ENCODE results near the gene CTTNBP2.

CTTNBP2 gene

DNA sequence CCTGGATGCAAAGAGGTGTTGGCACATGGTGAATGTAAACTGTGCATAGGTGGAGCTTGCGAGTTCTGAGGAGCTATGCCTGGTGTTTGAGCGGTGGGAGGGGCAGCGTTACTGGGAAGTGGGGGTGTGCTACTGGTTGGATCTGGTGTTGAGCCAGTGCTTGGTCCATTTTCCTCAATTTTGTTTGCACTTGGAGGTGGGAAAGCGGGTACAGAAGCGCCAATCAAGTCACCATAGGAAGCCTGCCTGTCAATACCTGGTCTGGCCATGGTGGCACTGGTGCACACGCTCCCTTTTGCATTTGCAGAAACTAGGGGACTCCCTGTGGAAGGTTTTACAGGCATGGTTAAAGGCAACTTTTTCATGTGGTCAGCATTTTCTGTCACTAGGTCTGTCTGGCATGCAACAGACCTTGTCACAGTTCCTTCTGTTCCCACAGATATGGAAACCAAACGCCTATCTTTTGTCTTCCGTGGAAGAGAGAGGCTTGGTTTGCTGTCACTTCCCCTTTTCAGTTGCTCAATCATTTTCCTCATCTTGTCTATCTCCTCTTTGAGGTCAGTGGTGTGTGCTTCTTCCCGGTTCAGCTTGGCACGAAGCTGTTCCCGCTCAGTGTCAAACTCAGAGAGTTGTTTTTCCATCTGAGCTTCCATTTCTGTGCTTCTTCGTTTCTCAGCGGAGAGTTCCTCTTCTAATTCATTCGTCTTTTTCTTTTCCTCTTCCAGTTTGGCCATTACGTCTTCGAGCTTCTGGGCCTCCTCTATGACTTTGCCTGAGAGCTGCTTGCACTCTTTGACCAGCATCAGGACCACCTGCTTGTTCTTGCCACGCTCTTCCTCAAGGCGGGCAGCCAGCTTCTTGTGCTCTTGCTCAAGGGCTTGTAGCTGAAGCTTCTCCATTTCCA, 81.1 kb downstream of the CTTNBP2 start:
- Histone ChIP-seq H3K4me3 (ENCODE audit: low read length) (no peak overlapping the region), H3K9ac (ENCODE audit: low read length) (no peak overlapping the region), H3K27me3 (ENCODE audit: control insufficient read depth, insufficient read depth, low read length) (no peaks in the 10 kb centered on the region), H3K27ac (ENCODE audit: low read depth, low read length) (no peak overlapping the region), H3K4me1 (ENCODE audit: control insufficient read depth, insufficient read depth, low read length) (no peaks in the 10 kb centered on the region), H3K36me3 (ENCODE audit: control insufficient read depth, insufficient read depth, low read length) (peaks cover 5% of the 10 kb centered on the region)

- no peaks in the 10 kb centered on the region for H3K4me1 ChIP-seq (ENCODE audit: control insufficient read depth, insufficient read depth, low read length)
- H3K36me3 ChIP-seq (ENCODE audit: control insufficient read depth, insufficient read depth, low read length) = peaks cover 5% of the 10 kb centered on the region
- no peak overlapping the region for H3K9ac ChIP-seq (ENCODE audit: low read length)
- H3K27ac ChIP-seq (ENCODE audit: low read depth, low read length) = no peak overlapping the region
- no peak overlapping the region for H3K4me3 ChIP-seq (ENCODE audit: low read length)
- H3K27me3 ChIP-seq (ENCODE audit: control insufficient read depth, insufficient read depth, low read length) = no peaks in the 10 kb centered on the region
These were observed 82.5 kb downstream of the CTTNBP2 start for GRCh38 chr7:117790731-117791130.

DNA sequence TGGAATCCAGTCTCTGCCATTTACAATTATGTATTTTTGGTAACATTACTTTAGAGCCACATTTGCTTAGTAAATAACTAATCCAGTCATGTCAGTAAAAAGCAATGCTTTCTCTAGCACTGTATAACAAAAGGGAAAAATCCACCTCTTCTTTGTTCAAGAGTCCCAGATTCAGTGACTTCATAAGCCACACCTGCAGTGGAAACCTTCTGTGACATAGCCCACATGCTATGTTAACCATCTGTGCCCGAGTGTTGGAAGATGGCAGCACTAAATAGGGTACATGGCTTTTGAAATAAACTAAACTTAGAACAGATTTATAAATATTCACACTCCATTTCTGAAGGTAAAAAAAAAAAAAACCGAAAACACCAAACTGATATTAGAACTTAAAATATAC, 83.0 kb downstream of the CTTNBP2 start:
- Histone ChIP-seq H3K27ac (ENCODE audit: low read depth, low read length) (no peak overlapping the region), H3K36me3 (ENCODE audit: control insufficient read depth, insufficient read depth, low read length) (peaks cover 5% of the 10 kb centered on the region), H3K4me3 (ENCODE audit: low read length) (no peak overlapping the region), H3K27me3 (ENCODE audit: control insufficient read depth, insufficient read depth, low read length) (no peaks in the 10 kb centered on the region), H3K4me1 (ENCODE audit: control insufficient read depth, insufficient read depth, low read length) (no peaks in the 10 kb centered on the region), H3K9ac (ENCODE audit: low read length) (no peak overlapping the region)

- H3K36me3 ChIP-seq (ENCODE audit: control insufficient read depth, insufficient read depth, low read length) = no peaks in the 10 kb centered on the region
- H3K9ac ChIP-seq (ENCODE audit: low read length) = no peak overlapping the region
- no peak overlapping the region for H3K4me3 ChIP-seq (ENCODE audit: low read length)
- H3K27me3 ChIP-seq (ENCODE audit: control insufficient read depth, insufficient read depth, low read length) = no peaks in the 10 kb centered on the region
- H3K4me1 ChIP-seq (ENCODE audit: control insufficient read depth, insufficient read depth, low read length) = no peaks in the 10 kb centered on the region
- H3K27ac ChIP-seq (ENCODE audit: low read depth, low read length) = no peak overlapping the region
These were observed 87.8 kb downstream of the CTTNBP2 start for GRCh38 chr7:117785431-117785830.

- Histone ChIP-seq H3K36me3 (ENCODE audit: control insufficient read depth, insufficient read depth, low read length) (no peaks in the 10 kb centered on the region), H3K27me3 (ENCODE audit: control insufficient read depth, insufficient read depth, low read length) (no peaks in the 10 kb centered on the region), H3K27ac (ENCODE audit: low read depth, low read length) (no peak overlapping the region), H3K4me3 (ENCODE audit: low read length) (no peak overlapping the region), H3K4me1 (ENCODE audit: control insufficient read depth, insufficient read depth, low read length) (no peaks in the 10 kb centered on the region), H3K9ac (ENCODE audit: low read length) (no peak overlapping the region)
These were observed 88.9 kb downstream of the CTTNBP2 start for GRCh38 chr7:117784315-117784714.

DNA sequence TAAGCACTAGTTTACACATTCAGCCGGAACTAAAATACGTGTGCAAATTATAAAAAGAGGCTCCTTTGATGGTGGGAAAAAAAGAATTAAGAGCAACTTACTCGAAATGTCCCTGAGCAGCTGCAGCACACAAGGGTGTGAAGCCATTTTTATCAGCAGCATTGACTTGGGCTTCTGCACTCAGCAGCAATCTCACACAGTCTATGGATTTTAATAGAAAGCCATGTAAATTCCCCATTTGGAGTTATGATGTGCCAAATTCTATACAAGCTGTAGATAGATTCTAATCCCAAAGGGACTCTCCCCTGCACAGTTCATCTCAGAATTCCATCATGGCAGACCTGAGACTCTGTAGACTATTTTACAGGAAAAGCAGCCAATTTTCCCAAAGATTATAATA, 90.5 kb downstream of the CTTNBP2 start:
- no peaks in the 10 kb centered on the region for H3K4me1 ChIP-seq (ENCODE audit: control insufficient read depth, insufficient read depth, low read length)
- H3K36me3 ChIP-seq (ENCODE audit: control insufficient read depth, insufficient read depth, low read length) = no peaks in the 10 kb centered on the region
- H3K27me3 ChIP-seq (ENCODE audit: control insufficient read depth, insufficient read depth, low read length) = no peaks in the 10 kb centered on the region
- no peak overlapping the region for H3K4me3 ChIP-seq (ENCODE audit: low read length)
- H3K27ac ChIP-seq (ENCODE audit: low read depth, low read length) = no peak overlapping the region
- H3K9ac ChIP-seq (ENCODE audit: low read length) = no peak overlapping the region

- no peaks in the 10 kb centered on the region for H3K27me3 ChIP-seq (ENCODE audit: control insufficient read depth, insufficient read depth, low read length)
- H3K27ac ChIP-seq (ENCODE audit: low read depth, low read length) = no peak overlapping the region
- no peak overlapping the region for H3K4me3 ChIP-seq (ENCODE audit: low read length)
- no peaks in the 10 kb centered on the region for H3K36me3 ChIP-seq (ENCODE audit: control insufficient read depth, insufficient read depth, low read length)
- no peaks in the 10 kb centered on the region for H3K4me1 ChIP-seq (ENCODE audit: control insufficient read depth, insufficient read depth, low read length)
- H3K9ac ChIP-seq (ENCODE audit: low read length) = no peak overlapping the region
These were observed 91.5 kb downstream of the CTTNBP2 start for GRCh38 chr7:117781707-117782106.

DNA sequence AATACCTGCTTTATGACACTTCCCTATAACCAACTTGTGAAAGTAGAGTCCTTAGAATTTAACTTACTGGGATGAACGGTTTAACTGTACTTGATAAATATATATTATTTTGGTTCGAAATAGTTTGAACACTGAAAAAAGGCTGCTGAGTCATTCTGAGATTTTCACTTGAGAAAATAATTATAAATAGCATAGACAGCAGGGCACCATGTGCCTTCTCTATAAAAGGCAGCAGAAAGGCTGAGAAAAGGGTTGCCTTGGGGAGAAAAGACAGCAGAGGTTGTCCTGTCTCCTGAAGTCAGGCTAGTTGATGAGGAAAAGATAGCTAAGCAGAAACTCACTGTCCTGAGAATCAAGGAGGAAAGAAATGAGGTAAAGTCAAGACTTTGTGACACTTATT, 92.4 kb downstream of the CTTNBP2 start:
- no peak overlapping the region for H3K27ac ChIP-seq (ENCODE audit: low read depth, low read length)

DNA sequence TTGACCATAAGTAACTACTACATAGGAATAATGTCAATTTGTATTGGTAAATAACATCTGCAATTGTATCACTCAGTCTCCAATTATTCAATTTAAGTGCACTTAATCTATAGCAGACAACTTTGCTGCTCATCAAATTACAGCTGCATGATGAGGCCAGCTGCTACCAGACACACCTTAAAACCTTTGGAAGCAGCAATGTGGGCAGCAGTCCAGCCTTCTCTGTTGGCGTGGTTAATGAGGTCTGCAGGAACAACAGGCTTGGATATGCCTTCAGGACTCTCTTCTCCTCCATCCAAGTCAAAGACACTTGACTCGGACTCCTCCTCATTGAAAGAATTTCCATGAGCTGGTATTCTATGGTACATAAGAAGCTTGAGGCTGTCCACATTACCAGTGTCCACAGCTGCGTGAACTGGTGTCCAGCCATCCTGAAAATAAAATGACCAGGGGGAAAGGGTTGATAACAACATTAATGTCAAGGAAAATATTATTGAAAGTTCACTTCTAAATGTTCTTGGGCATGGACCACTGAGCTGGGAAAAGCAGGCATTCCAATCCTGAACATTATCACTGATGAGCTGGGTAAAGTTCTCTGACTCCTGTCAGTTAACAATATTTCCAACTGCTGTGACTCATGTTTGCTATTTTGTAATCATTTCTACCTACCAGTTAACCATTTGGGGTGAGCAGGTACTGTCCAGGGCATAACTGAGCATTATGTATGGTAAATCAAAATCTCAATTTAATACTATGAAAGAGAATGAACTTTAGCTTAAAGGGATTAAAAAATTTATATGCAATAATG, 95.7 kb downstream of the CTTNBP2 start:
- Histone ChIP-seq H3K27ac (ENCODE audit: low read depth, low read length) (no peak overlapping the region), H3K9ac (ENCODE audit: low read length) (no peak overlapping the region)

More for the DNA sequence above, 92.4 kb downstream of the CTTNBP2 start:
- no peak overlapping the region for H3K4me3 ChIP-seq (ENCODE audit: low read length)
- H3K27me3 ChIP-seq (ENCODE audit: control insufficient read depth, insufficient read depth, low read length) = no peaks in the 10 kb centered on the region
- H3K9ac ChIP-seq (ENCODE audit: low read length) = no peak overlapping the region
- H3K36me3 ChIP-seq (ENCODE audit: control insufficient read depth, insufficient read depth, low read length) = no peaks in the 10 kb centered on the region
- no peaks in the 10 kb centered on the region for H3K4me1 ChIP-seq (ENCODE audit: control insufficient read depth, insufficient read depth, low read length)

GRCh38 chr7:117776224-117776623, 97.0 kb downstream of the CTTNBP2 start:
- H3K27ac ChIP-seq (ENCODE audit: low read depth, low read length) = no peak overlapping the region
- H3K4me3 ChIP-seq (ENCODE audit: low read length) = no peak overlapping the region
- H3K4me1 ChIP-seq (ENCODE audit: control insufficient read depth, insufficient read depth, low read length) = no peaks in the 10 kb centered on the region
- no peaks in the 10 kb centered on the region for H3K36me3 ChIP-seq (ENCODE audit: control insufficient read depth, insufficient read depth, low read length)
- no peak overlapping the region for H3K9ac ChIP-seq (ENCODE audit: low read length)
- no peaks in the 10 kb centered on the region for H3K27me3 ChIP-seq (ENCODE audit: control insufficient read depth, insufficient read depth, low read length)

More for the DNA sequence above, 95.7 kb downstream of the CTTNBP2 start:
- Histone ChIP-seq H3K36me3 (ENCODE audit: control insufficient read depth, insufficient read depth, low read length) (no peaks in the 10 kb centered on the region), H3K27me3 (ENCODE audit: control insufficient read depth, insufficient read depth, low read length) (no peaks in the 10 kb centered on the region), H3K4me1 (ENCODE audit: control insufficient read depth, insufficient read depth, low read length) (no peaks in the 10 kb centered on the region), H3K4me3 (ENCODE audit: low read length) (no peak overlapping the region)

GRCh38 chr7:117775801-117776200, 97.4 kb downstream of the CTTNBP2 start:
- Histone ChIP-seq H3K27ac (ENCODE audit: low read depth, low read length) (no peak overlapping the region), H3K9ac (ENCODE audit: low read length) (no peak overlapping the region)

GRCh38 chr7:117774943-117775342, 98.3 kb downstream of the CTTNBP2 start:
- Histone ChIP-seq H3K36me3 (ENCODE audit: control insufficient read depth, insufficient read depth, low read length) (no peaks in the 10 kb centered on the region), H3K9ac (ENCODE audit: low read length) (no peak overlapping the region), H3K4me1 (ENCODE audit: control insufficient read depth, insufficient read depth, low read length) (no peaks in the 10 kb centered on the region), H3K27me3 (ENCODE audit: control insufficient read depth, insufficient read depth, low read length) (no peaks in the 10 kb centered on the region), H3K4me3 (ENCODE audit: low read length) (no peak overlapping the region), H3K27ac (ENCODE audit: low read depth, low read length) (no peak overlapping the region)

More at GRCh38 chr7:117775801-117776200, 97.4 kb downstream of the CTTNBP2 start:
- no peak overlapping the region for H3K4me3 ChIP-seq (ENCODE audit: low read length)
- H3K4me1 ChIP-seq (ENCODE audit: control insufficient read depth, insufficient read depth, low read length) = no peaks in the 10 kb centered on the region
- no peaks in the 10 kb centered on the region for H3K27me3 ChIP-seq (ENCODE audit: control insufficient read depth, insufficient read depth, low read length)
- H3K36me3 ChIP-seq (ENCODE audit: control insufficient read depth, insufficient read depth, low read length) = no peaks in the 10 kb centered on the region
